ENCODE results near the gene PDGFRB. TPM values are rescaled to one million over a fixed set of nuclear protein-coding genes. Genes with fewer than 3 reads are reported as not detected.

The PDGFRB gene
- total RNA-seq, 1 donor from 2014 or later, result 4.6 TPM

DNA sequence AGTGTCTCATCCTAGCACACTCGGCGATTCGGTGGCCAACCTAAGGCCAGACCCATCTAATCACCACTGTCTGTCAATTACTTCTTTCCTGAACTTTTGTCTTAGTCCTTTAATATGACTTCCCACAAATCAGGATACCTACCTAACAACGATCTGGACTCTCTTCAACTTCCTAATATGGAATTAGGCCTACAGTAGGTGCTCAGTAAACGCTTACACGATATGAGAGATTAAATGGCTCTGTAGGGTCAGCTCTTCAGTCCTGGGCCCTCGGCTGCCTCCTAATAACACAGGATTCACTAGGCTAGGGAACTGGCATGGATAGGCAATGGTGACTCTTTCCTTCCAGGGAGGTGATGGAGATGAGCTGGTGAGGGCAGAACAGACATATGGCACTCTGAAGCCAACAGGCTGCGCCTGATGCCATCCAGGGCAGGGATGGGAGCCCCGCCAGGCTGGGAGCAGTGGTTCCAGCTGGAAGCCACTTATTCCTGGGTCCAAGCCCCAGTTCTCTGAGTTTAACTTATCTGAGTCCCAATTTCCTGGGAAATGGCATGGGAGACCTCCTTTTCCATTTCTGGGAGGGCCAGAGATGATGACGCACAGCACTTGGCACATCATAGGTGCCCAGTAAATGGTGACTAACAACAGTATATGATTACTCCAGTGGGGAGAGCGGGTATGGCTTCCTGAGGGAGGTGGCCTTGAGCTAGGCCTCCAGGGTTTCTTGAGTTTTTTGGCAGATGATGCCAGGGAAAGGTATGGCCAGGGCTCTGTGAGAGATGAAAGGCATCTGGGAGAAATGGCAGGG lies 7.3 kb downstream of the PDGFRB start:
- no peak overlapping the region for H3K4me3 ChIP-seq (ENCODE audit: low read depth, low read length)
- TF ChIP-seq, protein P1, sequence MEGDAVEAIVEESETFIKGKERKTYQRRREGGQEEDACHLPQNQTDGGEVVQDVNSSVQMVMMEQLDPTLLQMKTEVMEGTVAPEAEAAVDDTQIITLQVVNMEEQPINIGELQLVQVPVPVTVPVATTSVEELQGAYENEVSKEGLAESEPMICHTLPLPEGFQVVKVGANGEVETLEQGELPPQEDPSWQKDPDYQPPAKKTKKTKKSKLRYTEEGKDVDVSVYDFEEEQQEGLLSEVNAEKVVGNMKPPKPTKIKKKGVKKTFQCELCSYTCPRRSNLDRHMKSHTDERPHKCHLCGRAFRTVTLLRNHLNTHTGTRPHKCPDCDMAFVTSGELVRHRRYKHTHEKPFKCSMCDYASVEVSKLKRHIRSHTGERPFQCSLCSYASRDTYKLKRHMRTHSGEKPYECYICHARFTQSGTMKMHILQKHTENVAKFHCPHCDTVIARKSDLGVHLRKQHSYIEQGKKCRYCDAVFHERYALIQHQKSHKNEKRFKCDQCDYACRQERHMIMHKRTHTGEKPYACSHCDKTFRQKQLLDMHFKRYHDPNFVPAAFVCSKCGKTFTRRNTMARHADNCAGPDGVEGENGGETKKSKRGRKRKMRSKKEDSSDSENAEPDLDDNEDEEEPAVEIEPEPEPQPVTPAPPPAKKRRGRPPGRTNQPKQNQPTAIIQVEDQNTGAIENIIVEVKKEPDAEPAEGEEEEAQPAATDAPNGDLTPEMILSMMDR (conservative IDR thresholded peaks at IDR 0.05; ENCODE audit: low read depth, low read length), result no peak
- no peak for DNase-seq (ENCODE audit: low read depth)

DNA sequence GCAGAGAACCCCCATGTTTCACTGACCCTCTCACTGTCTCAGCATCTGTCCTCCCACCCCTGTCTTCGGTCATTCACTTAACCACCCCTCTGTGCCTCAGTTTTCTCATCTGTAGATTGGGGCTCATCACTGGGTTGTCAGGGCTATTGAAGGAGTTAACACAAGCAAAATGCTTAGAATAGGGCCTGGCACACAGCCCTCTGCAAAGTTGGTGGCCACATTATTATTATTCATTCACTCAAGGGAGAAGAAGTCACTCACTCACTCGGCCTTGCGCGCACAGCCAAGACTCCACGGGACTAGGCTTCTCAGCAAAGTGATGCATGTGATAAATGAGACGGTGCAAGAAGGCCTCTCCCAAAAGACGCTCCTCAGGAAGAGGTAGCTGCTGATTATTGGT lies 8.0 kb downstream of the PDGFRB start:
- no peak for DNase-seq (ENCODE audit: low read depth)
- no peak overlapping the region for H3K4me3 ChIP-seq (ENCODE audit: low read depth, low read length)
- TF ChIP-seq, protein P1 (conservative IDR thresholded peaks at IDR 0.05; ENCODE audit: low read depth, low read length), result no peak

DNA sequence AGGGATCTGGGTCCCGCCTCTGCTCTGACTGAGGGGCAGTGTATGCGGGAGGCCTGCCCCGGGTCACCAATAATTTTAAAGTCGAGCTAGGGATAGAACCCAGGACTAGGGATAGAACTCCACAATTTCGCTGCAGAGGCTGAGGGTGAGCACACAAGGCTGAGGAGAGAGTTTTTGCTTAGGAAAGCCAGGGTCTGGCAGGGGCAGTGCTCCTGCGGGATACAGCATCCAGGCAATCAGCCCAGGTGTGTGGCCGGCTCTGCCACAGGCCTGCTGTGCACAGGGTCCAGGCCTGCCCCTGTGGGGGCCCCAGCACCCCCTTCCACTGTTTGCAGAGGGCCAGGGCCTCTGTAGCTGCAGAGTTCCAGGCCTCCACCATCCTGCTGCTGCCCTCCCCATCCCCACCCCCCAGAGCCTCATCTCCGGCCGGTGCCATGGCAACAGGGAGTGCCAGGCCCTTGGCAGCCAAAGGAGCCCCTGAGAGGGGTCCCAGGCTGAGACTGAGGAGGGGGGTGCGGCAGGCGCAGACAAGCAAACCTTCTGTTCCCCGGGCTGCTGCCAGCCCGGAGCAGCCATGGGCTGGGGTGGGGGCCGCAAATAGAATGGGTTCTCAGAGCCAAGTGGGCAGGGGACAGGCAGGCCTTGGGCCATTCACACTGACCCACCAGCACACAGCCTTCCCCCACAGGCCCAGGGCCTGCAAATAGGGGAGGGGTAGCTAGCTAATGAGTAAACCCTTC lies 8.6 kb downstream of the PDGFRB start:
- no peak overlapping the region for H3K4me3 ChIP-seq (ENCODE audit: low read depth, low read length)
- no peak for DNase-seq (ENCODE audit: low read depth)
- TF ChIP-seq, protein P1 (conservative IDR thresholded peaks at IDR 0.05; ENCODE audit: low read depth, low read length), result no peak

DNA sequence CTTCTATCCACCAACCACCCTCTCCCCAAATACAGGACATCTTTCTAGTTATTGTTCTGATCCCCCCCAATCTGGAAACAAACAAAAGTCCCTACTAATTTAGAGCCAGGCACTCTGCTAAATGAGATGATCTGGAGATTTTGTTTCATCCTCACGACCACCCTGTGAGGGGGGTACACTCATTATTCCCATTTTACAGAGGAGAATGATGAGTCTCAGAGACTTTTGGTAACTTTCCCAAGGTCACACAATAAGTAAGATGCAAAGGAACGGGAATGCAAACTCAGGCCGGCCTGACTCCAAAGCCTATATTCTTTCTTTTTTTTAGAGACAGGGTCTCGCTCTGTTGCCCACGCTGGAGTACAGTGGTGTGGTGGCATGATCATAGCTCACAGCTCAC lies 9.4 kb downstream of the PDGFRB start:
- no peak overlapping the region for H3K4me3 ChIP-seq (ENCODE audit: low read depth, low read length)
- DNase-seq (ENCODE audit: low read depth), result no peak
- TF ChIP-seq, protein P1 (conservative IDR thresholded peaks at IDR 0.05; ENCODE audit: low read depth, low read length), result no peak

DNA sequence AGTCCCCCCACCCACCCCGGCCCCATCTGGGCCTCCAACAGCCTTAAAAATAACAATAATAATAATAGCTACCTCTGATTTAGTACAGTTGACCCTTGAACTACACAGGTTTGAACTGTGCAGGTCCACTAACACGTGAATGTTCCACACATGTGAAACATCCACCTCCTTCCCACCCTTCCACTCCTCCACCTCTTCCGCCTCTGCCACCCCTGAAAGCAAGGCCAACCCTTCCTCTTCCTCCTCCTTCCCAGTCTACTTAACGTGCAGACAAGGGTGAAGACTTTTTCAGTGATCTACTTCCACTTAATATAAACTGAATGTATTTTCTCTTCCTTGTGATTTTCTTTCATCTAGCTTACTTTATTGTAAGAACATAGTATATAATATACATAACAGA lies 10.8 kb downstream of the PDGFRB start:
- H3K4me3 ChIP-seq (ENCODE audit: low read depth, low read length), result no peak overlapping the region
- DNase-seq (ENCODE audit: low read depth), result no peak
- TF ChIP-seq, protein P1 (conservative IDR thresholded peaks at IDR 0.05; ENCODE audit: low read depth, low read length), result no peak

DNA sequence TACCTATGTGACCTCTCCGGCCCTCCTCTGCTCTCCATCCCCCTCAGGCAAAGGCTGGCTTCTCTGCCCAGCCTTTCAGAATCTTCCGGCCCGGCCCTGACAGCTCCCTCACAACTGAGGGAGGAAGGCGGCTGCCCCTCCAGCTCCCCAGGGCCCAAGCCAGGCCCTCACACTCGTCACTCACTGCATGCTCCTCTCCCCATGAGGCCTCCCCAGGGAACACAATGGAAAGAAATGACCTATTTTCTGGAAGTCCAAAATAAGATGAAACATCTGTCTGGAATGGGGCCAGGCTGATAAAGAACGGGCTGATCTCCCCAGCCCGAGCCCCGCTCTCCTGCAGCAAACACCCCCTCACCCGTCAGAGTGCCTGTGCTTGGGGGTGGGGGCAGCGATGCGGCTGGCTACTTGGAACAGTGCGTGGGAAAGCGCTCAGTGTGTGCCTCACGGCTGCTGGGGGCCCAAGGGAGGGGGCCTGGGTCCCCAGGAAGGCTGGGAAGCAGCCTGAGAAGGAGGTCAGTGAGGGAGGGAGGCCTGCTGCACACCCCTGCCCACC lies 11.3 kb downstream of the PDGFRB start:
- TF ChIP-seq, protein P1 (conservative IDR thresholded peaks at IDR 0.05; ENCODE audit: low read depth, low read length), result no peak
- no peak for DNase-seq (ENCODE audit: low read depth)
- no peak overlapping the region for H3K4me3 ChIP-seq (ENCODE audit: low read depth, low read length)

Data from epithelial cell of proximal tubule (primary cell).